ENCODE data around the gene FAM89A.

FAM89A gene

GRCh38 chr1:230976825-230977747 is 63.0 kb downstream of the FAM89A start:
- H3K27ac ChIP-seq (ENCODE audit: low read depth, low read length, severe bottlenecking), result no peak overlapping the region
- no peaks in the 10 kb centered on the region for H3K9me3 ChIP-seq (ENCODE audit: control insufficient read depth, low read length)
- WGBS, 2 experiments (ENCODE audit: insufficient coverage in 2 of 2), result 77 to 92% methylated on average over 3 to 9 of the region's 14 CpGs
- peak overlapping the region; percentile 59 for H3K4me3 ChIP-seq (ENCODE audit: extremely low read depth, insufficient read depth, low read length, poor library complexity, severe bottlenecking)
- H3K4me1 ChIP-seq (ENCODE audit: control insufficient read depth, insufficient read depth, low read length, poor library complexity, severe bottlenecking), result peaks cover 16% of the 10 kb centered on the region
- peaks cover 9% of the 10 kb centered on the region for H3K36me3 ChIP-seq (ENCODE audit: control insufficient read depth, insufficient read depth, low read length)

- WGBS, 2 experiments (ENCODE audit: insufficient coverage in 2 of 2), result 90 to 96% methylated on average over 2 of the region's 4 CpGs
- no peaks in the 10 kb centered on the region for H3K9me3 ChIP-seq (ENCODE audit: control insufficient read depth, low read length)
- peaks cover 16% of the 10 kb centered on the region for H3K4me1 ChIP-seq (ENCODE audit: control insufficient read depth, insufficient read depth, low read length, poor library complexity, severe bottlenecking)
- peaks cover 9% of the 10 kb centered on the region for H3K36me3 ChIP-seq (ENCODE audit: control insufficient read depth, insufficient read depth, low read length)
- H3K27ac ChIP-seq (ENCODE audit: low read depth, low read length, severe bottlenecking), result no peak overlapping the region
- H3K4me3 ChIP-seq (ENCODE audit: extremely low read depth, insufficient read depth, low read length, poor library complexity, severe bottlenecking), result no peak overlapping the region
These were observed 63.7 kb downstream of the FAM89A start for GRCh38 chr1:230976360-230976759.

- peaks cover 16% of the 10 kb centered on the region for H3K4me1 ChIP-seq (ENCODE audit: control insufficient read depth, insufficient read depth, low read length, poor library complexity, severe bottlenecking)
- no peak overlapping the region for H3K4me3 ChIP-seq (ENCODE audit: extremely low read depth, insufficient read depth, low read length, poor library complexity, severe bottlenecking)
- H3K27ac ChIP-seq (ENCODE audit: low read depth, low read length, severe bottlenecking), result no peak overlapping the region
- no peaks in the 10 kb centered on the region for H3K9me3 ChIP-seq (ENCODE audit: control insufficient read depth, low read length)
- WGBS, 2 experiments (ENCODE audit: insufficient coverage in 2 of 2), result 93 to 100% methylated on average over 1 to 2 of the region's 3 CpGs
- peaks cover 4% of the 10 kb centered on the region for H3K36me3 ChIP-seq (ENCODE audit: control insufficient read depth, insufficient read depth, low read length)
These were observed 64.4 kb downstream of the FAM89A start for GRCh38 chr1:230975636-230976035.

GRCh38 chr1:230972855-230973271 is 67.2 kb downstream of the FAM89A start:
- Histone ChIP-seq H3K9me3 (ENCODE audit: control insufficient read depth, low read length) (no peaks in the 10 kb centered on the region), H3K4me1 (ENCODE audit: control insufficient read depth, insufficient read depth, low read length, poor library complexity, severe bottlenecking) (peaks cover 11% of the 10 kb centered on the region), H3K27ac (ENCODE audit: low read depth, low read length, severe bottlenecking) (no peak overlapping the region), H3K36me3 (ENCODE audit: control insufficient read depth, insufficient read depth, low read length) (peaks cover 4% of the 10 kb centered on the region), H3K4me3 (ENCODE audit: extremely low read depth, insufficient read depth, low read length, poor library complexity, severe bottlenecking) (no peak overlapping the region)
- whole genome bisulfite sequencing, 2 experiments (ENCODE audit: insufficient coverage in 2 of 2), result 100% methylated on average over 1 of the region's 1 CpG

GRCh38 chr1:230971771-230972170 is 68.3 kb downstream of the FAM89A start:
- Histone ChIP-seq H3K9me3 (ENCODE audit: control insufficient read depth, low read length) (no peaks in the 10 kb centered on the region), H3K4me1 (ENCODE audit: control insufficient read depth, insufficient read depth, low read length, poor library complexity, severe bottlenecking) (peaks cover 6% of the 10 kb centered on the region), H3K36me3 (ENCODE audit: control insufficient read depth, insufficient read depth, low read length) (peaks cover 4% of the 10 kb centered on the region), H3K27ac (ENCODE audit: low read depth, low read length, severe bottlenecking) (no peak overlapping the region), H3K4me3 (ENCODE audit: extremely low read depth, insufficient read depth, low read length, poor library complexity, severe bottlenecking) (no peak overlapping the region)

- Histone ChIP-seq H3K27ac (ENCODE audit: low read depth, low read length, severe bottlenecking) (no peak overlapping the region), H3K4me1 (ENCODE audit: control insufficient read depth, insufficient read depth, low read length, poor library complexity, severe bottlenecking) (peaks cover 6% of the 10 kb centered on the region), H3K9me3 (ENCODE audit: control insufficient read depth, low read length) (no peaks in the 10 kb centered on the region), H3K4me3 (ENCODE audit: extremely low read depth, insufficient read depth, low read length, poor library complexity, severe bottlenecking) (no peak overlapping the region), H3K36me3 (ENCODE audit: control insufficient read depth, insufficient read depth, low read length) (no peaks in the 10 kb centered on the region)
- 92% methylated on average over 4 of the region's 5 CpGs for WGBS, 2 experiments (ENCODE audit: insufficient coverage in 2 of 2)
These were observed 69.6 kb downstream of the FAM89A start for GRCh38 chr1:230970432-230970831.
